Heart left ventricle (tissue), 13 donors: ENCODE measurements around the gene PLXNC1.

Source experiments
- POLR2A ChIP-seq, 2 donors: fragments of 450-650 bp; IDR thresholded peaks; one replicate each; pipeline ENCODE4 v1.6.1; 2017; ENCODE audit warnings: antibody characterized with exemption in 2 of 2, mild to moderate bottlenecking in 2 of 2, moderate library complexity in 2 of 2
- TF ChIP-seq, protein P1 (sequence below), 12 donors: fragments of 200-600 bp; sonication (generic) in 4 of 12; IDR thresholded peaks; one replicate each; pipeline versions ENCODE4 v1.5.0 to v1.8.0; 2018 to 2022; ENCODE audit warnings: antibody characterized with exemption in 12 of 12, mild to moderate bottlenecking in 5 of 12
- donor health status: ischemic (EF 13 %, LVEDD 7.1; RV severe dilation, severe dysfunction).
- donor health status: DM: no; HTN: yes; CAD: no.
- donor health status: DM: no; HTN: no; CAD: no.
- donor health status: ischemic (EF 25% LVEDD 6.9; RV normal size, moderate dysfunction).
- donor health status: ischemic (EF 25% LVEDD 5.7; RV mildly dilated, moderate dysfunction).
- donor health status: ischemic (EF 35%, LVEDD 5.7; RV mildly dilated, moderate dysfunction).
- donor health status: nonischemic (EF 11% LVEDD 7.7; RV severe dilation, severe dysfunction).
- donor health status: DM: yes; HTN: yes; CAD: no.
- donor health status: PGD.
- donor health status: ischemic (EF 29% LVEDD 5.4; RV normal size, mild dysfunction).
- donor health status: nonischemic (EF 23%, LVEDD 6.1; RV moderate dilation, normal function).

DNA sequence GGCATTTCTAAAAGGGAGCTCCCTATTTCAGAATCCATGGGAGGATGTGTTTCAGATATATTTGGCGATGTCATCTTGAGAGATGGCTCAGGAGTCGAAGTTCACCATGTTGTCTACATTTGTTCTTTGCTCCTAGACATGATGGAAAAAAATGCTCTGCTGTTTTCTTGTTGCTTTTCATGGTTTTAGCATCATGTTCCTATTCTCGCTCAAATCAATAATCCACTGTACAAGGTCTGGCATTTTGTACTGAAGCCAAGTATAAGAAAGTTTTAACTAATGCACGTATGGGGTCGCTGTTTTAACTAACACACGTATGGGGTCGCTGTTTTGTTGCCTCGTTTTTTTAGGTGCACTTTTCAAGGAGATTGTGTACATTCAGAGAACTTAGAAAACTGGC lies 60.9 kb downstream of the PLXNC1 start:
- TF ChIP-seq, protein P1, sequence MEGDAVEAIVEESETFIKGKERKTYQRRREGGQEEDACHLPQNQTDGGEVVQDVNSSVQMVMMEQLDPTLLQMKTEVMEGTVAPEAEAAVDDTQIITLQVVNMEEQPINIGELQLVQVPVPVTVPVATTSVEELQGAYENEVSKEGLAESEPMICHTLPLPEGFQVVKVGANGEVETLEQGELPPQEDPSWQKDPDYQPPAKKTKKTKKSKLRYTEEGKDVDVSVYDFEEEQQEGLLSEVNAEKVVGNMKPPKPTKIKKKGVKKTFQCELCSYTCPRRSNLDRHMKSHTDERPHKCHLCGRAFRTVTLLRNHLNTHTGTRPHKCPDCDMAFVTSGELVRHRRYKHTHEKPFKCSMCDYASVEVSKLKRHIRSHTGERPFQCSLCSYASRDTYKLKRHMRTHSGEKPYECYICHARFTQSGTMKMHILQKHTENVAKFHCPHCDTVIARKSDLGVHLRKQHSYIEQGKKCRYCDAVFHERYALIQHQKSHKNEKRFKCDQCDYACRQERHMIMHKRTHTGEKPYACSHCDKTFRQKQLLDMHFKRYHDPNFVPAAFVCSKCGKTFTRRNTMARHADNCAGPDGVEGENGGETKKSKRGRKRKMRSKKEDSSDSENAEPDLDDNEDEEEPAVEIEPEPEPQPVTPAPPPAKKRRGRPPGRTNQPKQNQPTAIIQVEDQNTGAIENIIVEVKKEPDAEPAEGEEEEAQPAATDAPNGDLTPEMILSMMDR (IDR thresholded peaks at IDR 0.05), result no peak
- no peak for TF ChIP-seq POLR2A (IDR thresholded peaks at IDR 0.05)
